Suprapubic skin (tissue), 4 donors: ENCODE results near the gene CHPF. TPM values are rescaled to one million over a fixed set of nuclear protein-coding genes. Genes with fewer than 3 reads are reported as not detected.

ENCODE experiments used
- DNase-seq, 2 donors: peaks; one replicate each; pipeline ENCODE4 v3.0.0-alpha.2; 2019; ENCODE audit warnings: low spot score in 2 of 2
- H3K27ac ChIP-seq: fragments of 200-600 bp; sonication (generic); one replicate; pipeline ENCODE4 v1.5.1; 2019
- H3K27me3 ChIP-seq: fragments of 200-600 bp; sonication (generic); one replicate; pipeline ENCODE4 v1.5.1; 2019
- H3K36me3 ChIP-seq: fragments of 200-600 bp; sonication (generic); one replicate; pipeline ENCODE4 v1.5.1; 2019
- H3K4me1 ChIP-seq: fragments of 200-600 bp; sonication (generic); one replicate; pipeline ENCODE4 v1.5.1; 2019
- H3K4me3 ChIP-seq: fragments of 200-600 bp; sonication (generic); one replicate; pipeline ENCODE4 v1.5.1; 2019; ENCODE audit warnings: mild to moderate bottlenecking
- H3K9me3 ChIP-seq: fragments of 200-600 bp; sonication (generic); one replicate; pipeline ENCODE4 v1.5.1; 2019
- EP300 ChIP-seq: sonication (generic); formaldehyde crosslinking; IDR thresholded peaks from one replicate; pipeline ENCODE4 v1.6.1; 2017; ENCODE audit warnings: antibody characterized with exemption
- POLR2A ChIP-seq, 2 donors: fragments of 450-650 bp; IDR thresholded peaks; one replicate each; pipeline ENCODE4 v1.6.1; 2017; ENCODE audit warnings: antibody characterized with exemption in 2 of 2, mild to moderate bottlenecking in 2 of 2, moderate library complexity in 2 of 2
- POLR2AphosphoS5 ChIP-seq, 3 donors: sonication (generic); formaldehyde crosslinking; IDR thresholded peaks; one replicate each; pipeline ENCODE4 v1.6.1; 2017; ENCODE audit warnings: antibody characterized with exemption in 3 of 3
- WGBS: methylation state at CpG from one replicate; pipeline ENCODE4 v1.1.5; 2018; 5-methylcytosine and 5-hydroxymethylcytosine counted together
- total RNA-seq, 4 donors: library from RNA; depleted of rRNA; stranded (reverse); fragments of >200 nt; gene quantifications; one replicate each; pipeline ENCODE4 v1.1.0, GENCODE V29; 2016
- TF ChIP-seq, protein P1 (sequence below), 2 donors: fragments of 200-600 bp in 1 of 2; fragments of 450-650 bp in 1 of 2; sonication (generic) in 1 of 2; IDR thresholded peaks; one replicate each; pipeline ENCODE4 v1.5.1; 2016 to 2019; ENCODE audit warnings: antibody characterized with exemption in 2 of 2, mild to moderate bottlenecking in 1 of 2, moderate library complexity in 1 of 2

The CHPF gene
- total RNA-seq, 4 donors from 2014 or later, result 28.8 to 62.1 (median 49.3) TPM

DNA sequence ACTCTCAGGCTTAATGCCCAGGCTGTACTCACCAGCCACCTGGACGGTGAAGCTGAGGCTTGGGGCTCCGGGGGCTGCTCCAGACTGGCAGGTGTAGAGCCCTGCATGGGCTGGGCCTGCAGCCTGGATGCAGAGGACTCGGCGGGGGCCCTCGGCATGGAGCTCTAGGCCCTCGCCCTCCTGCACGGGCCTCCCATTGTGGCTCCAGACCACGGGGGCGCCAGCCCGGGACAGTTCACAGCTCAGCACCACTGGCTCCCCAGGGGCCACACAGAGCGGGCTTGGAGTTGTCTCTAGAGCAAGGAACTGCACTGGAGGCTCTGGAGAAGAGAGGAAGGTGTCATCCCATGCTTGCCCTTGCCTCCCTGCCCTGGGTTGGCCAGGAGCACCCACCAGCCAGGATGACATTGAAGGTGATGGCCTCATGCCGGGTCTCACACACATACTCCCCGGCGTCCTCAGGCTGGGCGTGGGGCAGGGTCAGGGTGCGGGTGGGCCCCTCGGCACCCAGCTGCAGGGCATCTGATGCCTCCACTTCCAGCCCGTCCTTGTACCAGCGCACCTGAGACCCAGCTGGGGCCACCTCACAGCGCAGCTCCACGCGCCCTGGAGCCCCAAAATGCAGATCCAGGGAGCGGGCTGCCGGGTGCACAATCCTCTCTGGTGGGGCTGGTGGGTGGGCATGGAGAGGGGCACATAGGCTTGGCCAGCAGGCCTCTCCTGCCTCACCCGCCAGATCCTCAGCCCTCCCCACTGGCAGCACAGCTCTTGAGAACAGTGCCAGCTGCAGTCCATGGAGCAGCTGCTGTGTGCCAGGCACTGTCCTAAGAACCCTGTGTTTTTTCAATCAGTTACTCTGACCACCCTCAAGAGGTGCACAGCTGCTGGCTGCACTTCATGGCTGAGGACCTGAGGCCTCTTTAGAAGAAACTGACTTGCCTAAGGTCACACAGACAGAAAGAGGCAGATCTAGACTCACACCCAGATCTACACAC lies 14.5 kb upstream of the CHPF start:
- H3K36me3 ChIP-seq, result peaks cover 9% of the 10 kb centered on the region

DNA sequence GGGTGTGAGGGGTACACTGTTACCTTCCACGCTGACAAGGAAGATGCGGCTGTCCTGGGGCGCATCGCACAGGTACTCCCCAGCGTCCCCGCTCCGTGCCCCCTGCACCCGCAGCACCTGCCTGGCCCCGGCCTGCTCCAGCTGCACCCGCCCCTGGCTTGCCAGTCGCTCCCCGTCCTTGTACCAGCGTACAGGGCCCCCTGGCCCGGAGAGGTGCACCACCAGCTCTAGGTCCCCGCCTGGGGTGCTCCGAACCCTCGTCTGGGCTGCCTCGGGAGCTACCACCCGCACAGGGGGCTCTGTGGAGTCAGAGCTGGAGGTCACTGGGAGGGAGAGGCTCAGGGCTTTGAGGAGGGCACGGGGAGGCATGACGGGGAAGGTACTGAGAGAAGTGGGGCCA lies 13.7 kb upstream of the CHPF start:
- WGBS, result 91% methylated on average over 19 of the region's 21 CpGs
- Histone ChIP-seq H3K4me3 (no peak overlapping the region), H3K9me3 (no peaks in the 10 kb centered on the region), H3K27me3 (peaks cover 14% of the 10 kb centered on the region), H3K27ac (no peak overlapping the region), H3K36me3 (peaks cover 9% of the 10 kb centered on the region), H3K4me1 (peaks cover 10% of the 10 kb centered on the region)
- TF ChIP-seq, protein P1, sequence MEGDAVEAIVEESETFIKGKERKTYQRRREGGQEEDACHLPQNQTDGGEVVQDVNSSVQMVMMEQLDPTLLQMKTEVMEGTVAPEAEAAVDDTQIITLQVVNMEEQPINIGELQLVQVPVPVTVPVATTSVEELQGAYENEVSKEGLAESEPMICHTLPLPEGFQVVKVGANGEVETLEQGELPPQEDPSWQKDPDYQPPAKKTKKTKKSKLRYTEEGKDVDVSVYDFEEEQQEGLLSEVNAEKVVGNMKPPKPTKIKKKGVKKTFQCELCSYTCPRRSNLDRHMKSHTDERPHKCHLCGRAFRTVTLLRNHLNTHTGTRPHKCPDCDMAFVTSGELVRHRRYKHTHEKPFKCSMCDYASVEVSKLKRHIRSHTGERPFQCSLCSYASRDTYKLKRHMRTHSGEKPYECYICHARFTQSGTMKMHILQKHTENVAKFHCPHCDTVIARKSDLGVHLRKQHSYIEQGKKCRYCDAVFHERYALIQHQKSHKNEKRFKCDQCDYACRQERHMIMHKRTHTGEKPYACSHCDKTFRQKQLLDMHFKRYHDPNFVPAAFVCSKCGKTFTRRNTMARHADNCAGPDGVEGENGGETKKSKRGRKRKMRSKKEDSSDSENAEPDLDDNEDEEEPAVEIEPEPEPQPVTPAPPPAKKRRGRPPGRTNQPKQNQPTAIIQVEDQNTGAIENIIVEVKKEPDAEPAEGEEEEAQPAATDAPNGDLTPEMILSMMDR (IDR thresholded peaks at IDR 0.05), result no peak
- no peak for TF ChIP-seq EP300
- no peak for TF ChIP-seq POLR2A (IDR thresholded peaks at IDR 0.05)
- no peak for TF ChIP-seq POLR2AphosphoS5 (IDR thresholded peaks at IDR 0.05)
- peak in 1 of 2 donors; percentile 58 for DNase-seq

More for the DNA sequence above, 14.5 kb upstream of the CHPF start:
- WGBS, result 90% methylated on average over 3 of the region's 25 CpGs
- H3K9me3 ChIP-seq, result no peaks in the 10 kb centered on the region
- H3K4me3 ChIP-seq, result no peak overlapping the region
- DNase-seq, result peak in 1 of 2 donors; percentile 56
- peaks cover 10% of the 10 kb centered on the region for H3K27me3 ChIP-seq
- H3K4me1 ChIP-seq, result peaks cover 2% of the 10 kb centered on the region
- TF ChIP-seq, protein P1 (IDR thresholded peaks at IDR 0.05), result no peak
- TF ChIP-seq POLR2AphosphoS5 (IDR thresholded peaks at IDR 0.05), result no peak
- no peak for TF ChIP-seq EP300
- TF ChIP-seq POLR2A (IDR thresholded peaks at IDR 0.05), result no peak
- H3K27ac ChIP-seq, result no peak overlapping the region

DNA sequence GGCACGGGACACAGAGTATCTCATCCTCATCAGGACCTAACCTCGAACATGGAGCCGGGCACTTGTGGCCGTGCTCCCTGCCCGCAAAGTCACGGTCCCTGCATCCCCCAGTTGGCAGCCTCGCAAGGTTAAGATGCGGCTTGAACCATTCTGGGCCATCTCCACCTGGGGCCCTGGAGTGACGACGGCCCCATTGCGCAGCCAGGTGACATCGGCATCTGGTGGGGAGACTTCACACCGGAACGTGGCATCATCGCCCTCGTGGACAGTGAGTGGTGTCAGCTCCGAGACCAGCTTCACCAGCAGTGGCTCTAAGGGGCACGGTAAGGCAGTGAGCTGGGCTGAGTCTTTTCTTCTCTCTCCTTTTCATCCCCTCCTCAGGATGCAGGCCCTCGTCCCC lies 12.8 kb upstream of the CHPF start:
- TF ChIP-seq POLR2A (IDR thresholded peaks at IDR 0.05) (no peak), EP300 (no peak), POLR2AphosphoS5 (IDR thresholded peaks at IDR 0.05) (no peak)
- TF ChIP-seq, protein P1 (IDR thresholded peaks at IDR 0.05), result no peak
- DNase-seq, result no peak
- Histone ChIP-seq H3K27me3 (peaks cover 21% of the 10 kb centered on the region), H3K27ac (no peak overlapping the region), H3K4me3 (no peak overlapping the region), H3K4me1 (peaks cover 19% of the 10 kb centered on the region), H3K9me3 (no peaks in the 10 kb centered on the region), H3K36me3 (peaks cover 9% of the 10 kb centered on the region)
- 93% methylated on average over 13 of the region's 19 CpGs for WGBS

DNA sequence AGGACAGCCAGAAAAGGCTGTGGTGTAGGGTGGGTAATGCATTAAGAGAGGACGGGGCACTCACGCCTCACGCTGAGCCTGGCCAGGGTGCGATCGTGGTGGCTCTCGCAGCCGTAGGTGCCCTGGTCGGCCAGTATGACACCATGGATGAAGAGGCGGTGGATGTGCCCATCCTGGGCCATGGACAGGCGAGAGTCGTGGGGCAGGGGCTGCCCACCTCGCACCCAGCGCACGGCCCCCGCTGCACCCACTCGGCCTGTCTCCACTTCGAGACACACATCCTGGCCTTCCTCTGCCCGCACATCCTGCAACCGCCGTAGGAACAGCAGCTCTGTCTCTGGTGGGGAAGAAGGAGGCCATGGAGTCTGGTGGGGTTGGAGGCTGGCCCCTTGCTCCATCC lies 12.3 kb upstream of the CHPF start:
- TF ChIP-seq, protein P1 (IDR thresholded peaks at IDR 0.05), result no peak
- TF ChIP-seq POLR2AphosphoS5 (IDR thresholded peaks at IDR 0.05) (no peak), POLR2A (IDR thresholded peaks at IDR 0.05) (no peak), EP300 (no peak)
- Histone ChIP-seq H3K4me3 (no peak overlapping the region), H3K36me3 (peaks cover 9% of the 10 kb centered on the region), H3K9me3 (no peaks in the 10 kb centered on the region), H3K27ac (no peak overlapping the region), H3K27me3 (peaks cover 25% of the 10 kb centered on the region), H3K4me1 (peaks cover 22% of the 10 kb centered on the region)
- DNase-seq, result no peak
- WGBS, result 92% methylated on average over 15 of the region's 20 CpGs

DNA sequence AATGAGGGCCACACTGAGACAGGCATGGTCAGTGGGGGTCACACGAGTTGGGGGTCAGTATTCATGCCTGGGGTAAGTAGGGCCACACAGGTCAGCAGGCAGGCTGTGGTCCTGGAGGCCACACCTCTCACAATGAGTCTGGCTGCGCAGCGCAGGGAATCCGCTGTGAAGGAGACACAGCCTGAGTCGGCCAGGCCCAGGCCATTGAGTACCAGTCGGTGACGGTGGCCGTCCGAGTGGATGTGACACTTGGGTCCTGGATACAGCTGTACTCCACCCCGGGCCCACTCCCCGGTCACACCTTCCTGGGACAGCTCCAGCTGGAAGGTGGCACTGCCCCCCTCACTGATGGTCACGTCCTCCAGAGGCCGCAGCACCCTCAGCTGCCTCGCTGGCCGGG lies 10.7 kb upstream of the CHPF start:
- Histone ChIP-seq H3K27ac (no peak overlapping the region), H3K36me3 (peaks cover 9% of the 10 kb centered on the region), H3K9me3 (no peaks in the 10 kb centered on the region), H3K27me3 (peaks cover 25% of the 10 kb centered on the region), H3K4me1 (peaks cover 22% of the 10 kb centered on the region), H3K4me3 (no peak overlapping the region)
- TF ChIP-seq EP300, result no peak
- TF ChIP-seq POLR2A (IDR thresholded peaks at IDR 0.05), result no peak
- no peak for TF ChIP-seq POLR2AphosphoS5 (IDR thresholded peaks at IDR 0.05)
- TF ChIP-seq, protein P1 (IDR thresholded peaks at IDR 0.05), result no peak
- DNase-seq, result no peak
- WGBS, result 93% methylated on average over 3 of the region's 15 CpGs
